Measurements from ENCODE around the gene SPTBN1. TPM values are rescaled to one million over a fixed set of nuclear protein-coding genes. Genes with fewer than 3 reads are reported as not detected.
A peak's percentile ranks its signal among the peaks of the same experiment; 100 is the strongest.

Gene SPTBN1
- total and polyA plus RNA-seq, 2 of the 13 experiments (the other 11 are each of a cell fraction or from before 2014, with no cell fraction given): 123 to 299 TPM

DNA sequence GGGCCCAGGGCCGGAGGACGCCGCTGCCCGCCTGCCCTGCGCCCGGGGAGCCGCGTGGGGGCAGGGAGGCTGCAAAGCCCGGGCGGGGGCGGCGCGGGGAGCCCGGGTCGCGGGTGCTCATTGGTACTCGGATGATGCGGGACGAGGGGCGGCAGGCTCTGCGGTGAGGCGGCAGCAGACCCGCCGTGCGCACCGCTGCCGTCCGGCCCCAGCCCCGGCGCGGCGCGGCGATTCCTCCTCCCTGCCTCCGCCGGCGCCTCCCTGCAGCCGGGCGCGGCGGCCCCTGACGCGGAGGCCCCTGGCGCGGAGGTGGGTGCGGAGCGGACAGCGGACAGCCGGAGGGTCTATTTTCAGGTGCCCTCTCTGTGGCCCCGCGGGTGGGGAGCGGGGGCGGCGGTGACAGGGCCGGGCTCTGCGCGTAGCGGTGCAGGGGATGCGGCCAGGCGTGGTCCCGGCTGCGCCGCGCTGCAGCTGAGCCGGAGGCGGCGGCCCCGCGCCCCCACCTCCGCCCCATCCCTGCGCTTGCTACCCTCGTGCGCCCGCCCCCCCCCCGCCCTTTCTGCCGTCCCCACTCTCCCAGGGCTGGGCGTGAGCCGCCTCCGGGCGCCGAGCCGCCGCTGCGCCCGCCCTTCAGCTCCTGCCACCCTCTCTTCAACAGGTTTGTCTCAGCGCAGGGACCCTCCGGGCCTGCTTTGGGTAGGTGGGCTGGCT is 640 bp downstream of the SPTBN1 start (continued):
- TF ChIP-seq JUND (CRISPR knock-in tag; IDR thresholded peaks at IDR 0.05): no peak
- no peak for TF ChIP-seq MAZ (IDR thresholded peaks at IDR 0.05; ENCODE audit: borderline replicate concordance, low read depth, low read length)
- TF ChIP-seq MAZ (CRISPR knock-in tag; IDR thresholded peaks at IDR 0.05; ENCODE audit: low read depth): peak; percentile 16; the same call in 1 of the 2 replicates
- no peak for TF ChIP-seq GLI4 (CRISPR knock-in tag; IDR thresholded peaks at IDR 0.05; ENCODE audit: borderline replicate concordance)
- 0 out of 3 replicates have a peak, but pooled peaks have one; percentile 8 for TF ChIP-seq MXI1 (IDR thresholded peaks at IDR 0.05; ENCODE audit: borderline replicate concordance, low read depth, low read length)
- TF ChIP-seq ZMYM2 (CRISPR knock-in tag; IDR thresholded peaks at IDR 0.05): no peak
- TF ChIP-seq ZNF207 (IDR thresholded peaks at IDR 0.05; ENCODE audit: borderline replicate concordance): no peak
- TF ChIP-seq ZFY (CRISPR knock-in tag; IDR thresholded peaks at IDR 0.05): peak; percentile 48; the same call in 1 of the 2 replicates
- no peak for TF ChIP-seq BHLHE40 (IDR thresholded peaks at IDR 0.05; ENCODE audit: low read length)
- no peak for TF ChIP-seq ZNF446 (CRISPR knock-in tag; IDR thresholded peaks at IDR 0.05)
- no peak for TF ChIP-seq MIER2 (CRISPR knock-in tag; IDR thresholded peaks at IDR 0.05)
- 0 out of 2 replicates have a peak, but pooled peaks have one; percentile 7 for TF ChIP-seq SAFB2 (CRISPR knock-in tag; IDR thresholded peaks at IDR 0.05; ENCODE audit: borderline replicate concordance, low read depth)
- no peak for TF ChIP-seq NFE2 (CRISPR knock-in tag; IDR thresholded peaks at IDR 0.05)
- TF ChIP-seq, protein P1, sequence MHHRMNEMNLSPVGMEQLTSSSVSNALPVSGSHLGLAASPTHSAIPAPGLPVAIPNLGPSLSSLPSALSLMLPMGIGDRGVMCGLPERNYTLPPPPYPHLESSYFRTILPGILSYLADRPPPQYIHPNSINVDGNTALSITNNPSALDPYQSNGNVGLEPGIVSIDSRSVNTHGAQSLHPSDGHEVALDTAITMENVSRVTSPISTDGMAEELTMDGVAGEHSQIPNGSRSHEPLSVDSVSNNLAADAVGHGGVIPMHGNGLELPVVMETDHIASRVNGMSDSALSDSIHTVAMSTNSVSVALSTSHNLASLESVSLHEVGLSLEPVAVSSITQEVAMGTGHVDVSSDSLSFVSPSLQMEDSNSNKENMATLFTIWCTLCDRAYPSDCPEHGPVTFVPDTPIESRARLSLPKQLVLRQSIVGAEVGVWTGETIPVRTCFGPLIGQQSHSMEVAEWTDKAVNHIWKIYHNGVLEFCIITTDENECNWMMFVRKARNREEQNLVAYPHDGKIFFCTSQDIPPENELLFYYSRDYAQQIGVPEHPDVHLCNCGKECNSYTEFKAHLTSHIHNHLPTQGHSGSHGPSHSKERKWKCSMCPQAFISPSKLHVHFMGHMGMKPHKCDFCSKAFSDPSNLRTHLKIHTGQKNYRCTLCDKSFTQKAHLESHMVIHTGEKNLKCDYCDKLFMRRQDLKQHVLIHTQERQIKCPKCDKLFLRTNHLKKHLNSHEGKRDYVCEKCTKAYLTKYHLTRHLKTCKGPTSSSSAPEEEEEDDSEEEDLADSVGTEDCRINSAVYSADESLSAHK (CRISPR knock-in tag; IDR thresholded peaks at IDR 0.05; ENCODE audit: borderline replicate concordance): no peak
- no peak for TF ChIP-seq SMARCC2 (IDR thresholded peaks at IDR 0.05)
- no peak for TF ChIP-seq NFIC (IDR thresholded peaks at IDR 0.05; ENCODE audit: low read length)
- TF ChIP-seq, protein P2, sequence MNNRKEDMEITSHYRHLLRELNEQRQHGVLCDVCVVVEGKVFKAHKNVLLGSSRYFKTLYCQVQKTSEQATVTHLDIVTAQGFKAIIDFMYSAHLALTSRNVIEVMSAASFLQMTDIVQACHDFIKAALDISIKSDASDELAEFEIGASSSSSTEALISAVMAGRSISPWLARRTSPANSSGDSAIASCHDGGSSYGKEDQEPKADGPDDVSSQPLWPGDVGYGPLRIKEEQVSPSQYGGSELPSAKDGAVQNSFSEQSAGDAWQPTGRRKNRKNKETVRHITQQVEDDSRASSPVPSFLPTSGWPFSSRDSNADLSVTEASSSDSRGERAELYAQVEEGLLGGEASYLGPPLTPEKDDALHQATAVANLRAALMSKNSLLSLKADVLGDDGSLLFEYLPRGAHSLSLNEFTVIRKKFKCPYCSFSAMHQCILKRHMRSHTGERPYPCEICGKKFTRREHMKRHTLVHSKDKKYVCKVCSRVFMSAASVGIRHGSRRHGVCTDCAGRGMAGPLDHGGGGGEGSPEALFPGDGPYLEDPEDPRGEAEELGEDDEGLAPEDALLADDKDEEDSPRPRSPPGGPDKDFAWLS (CRISPR knock-in tag; IDR thresholded peaks at IDR 0.05; ENCODE audit: borderline replicate concordance): no peak
- TF ChIP-seq, protein P3, sequence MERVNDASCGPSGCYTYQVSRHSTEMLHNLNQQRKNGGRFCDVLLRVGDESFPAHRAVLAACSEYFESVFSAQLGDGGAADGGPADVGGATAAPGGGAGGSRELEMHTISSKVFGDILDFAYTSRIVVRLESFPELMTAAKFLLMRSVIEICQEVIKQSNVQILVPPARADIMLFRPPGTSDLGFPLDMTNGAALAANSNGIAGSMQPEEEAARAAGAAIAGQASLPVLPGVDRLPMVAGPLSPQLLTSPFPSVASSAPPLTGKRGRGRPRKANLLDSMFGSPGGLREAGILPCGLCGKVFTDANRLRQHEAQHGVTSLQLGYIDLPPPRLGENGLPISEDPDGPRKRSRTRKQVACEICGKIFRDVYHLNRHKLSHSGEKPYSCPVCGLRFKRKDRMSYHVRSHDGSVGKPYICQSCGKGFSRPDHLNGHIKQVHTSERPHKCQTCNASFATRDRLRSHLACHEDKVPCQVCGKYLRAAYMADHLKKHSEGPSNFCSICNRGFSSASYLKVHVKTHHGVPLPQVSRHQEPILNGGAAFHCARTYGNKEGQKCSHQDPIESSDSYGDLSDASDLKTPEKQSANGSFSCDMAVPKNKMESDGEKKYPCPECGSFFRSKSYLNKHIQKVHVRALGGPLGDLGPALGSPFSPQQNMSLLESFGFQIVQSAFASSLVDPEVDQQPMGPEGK (CRISPR knock-in tag; IDR thresholded peaks at IDR 0.05): peak; percentile 82
- no peak for TF ChIP-seq HNF4G (IDR thresholded peaks at IDR 0.05; ENCODE audit: borderline replicate concordance, low read depth, low read length)
- peak; percentile 47; the same call in 1 of the 2 replicates for TF ChIP-seq HNF4G (CRISPR knock-in tag; IDR thresholded peaks at IDR 0.05; ENCODE audit: borderline replicate concordance, low read depth)
- TF ChIP-seq EEA1 (CRISPR knock-in tag; IDR thresholded peaks at IDR 0.05; ENCODE audit: borderline replicate concordance): no peak
- no peak for TF ChIP-seq ZNF274 (CRISPR knock-in tag; IDR thresholded peaks at IDR 0.05)
- TF ChIP-seq, protein P4, sequence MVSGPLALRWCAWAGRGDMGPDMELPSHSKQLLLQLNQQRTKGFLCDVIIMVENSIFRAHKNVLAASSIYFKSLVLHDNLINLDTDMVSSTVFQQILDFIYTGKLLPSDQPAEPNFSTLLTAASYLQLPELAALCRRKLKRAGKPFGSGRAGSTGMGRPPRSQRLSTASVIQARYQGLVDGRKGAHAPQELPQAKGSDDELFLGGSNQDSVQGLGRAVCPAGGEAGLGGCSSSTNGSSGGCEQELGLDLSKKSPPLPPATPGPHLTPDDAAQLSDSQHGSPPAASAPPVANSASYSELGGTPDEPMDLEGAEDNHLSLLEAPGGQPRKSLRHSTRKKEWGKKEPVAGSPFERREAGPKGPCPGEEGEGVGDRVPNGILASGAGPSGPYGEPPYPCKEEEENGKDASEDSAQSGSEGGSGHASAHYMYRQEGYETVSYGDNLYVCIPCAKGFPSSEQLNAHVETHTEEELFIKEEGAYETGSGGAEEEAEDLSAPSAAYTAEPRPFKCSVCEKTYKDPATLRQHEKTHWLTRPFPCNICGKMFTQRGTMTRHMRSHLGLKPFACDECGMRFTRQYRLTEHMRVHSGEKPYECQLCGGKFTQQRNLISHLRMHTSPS (CRISPR knock-in tag; IDR thresholded peaks at IDR 0.05; ENCODE audit: low read depth): no peak
